Prostate gland (tissue), 2 donors: Measurements from ENCODE around the gene YTHDC1. TPM values are rescaled to one million over a fixed set of nuclear protein-coding genes. Genes with fewer than 3 reads are reported as not detected.

Experiments used
- DNase-seq: peaks from one replicate; pipeline ENCODE4 v3.0.0-alpha.2; 2019; ENCODE audit warnings: low spot score
- H3K27ac ChIP-seq, 2 donors: fragments of 200-600 bp; sonication (generic); 2 replicates each; pipeline ENCODE4 v1.5.1; 2017 to 2019
- H3K27me3 ChIP-seq: fragments of 200-600 bp; sonication (generic); replicated peaks from 2 replicates; pipeline ENCODE4 v1.5.1; 2019; ENCODE audit not compliant: insufficient read depth
- H3K36me3 ChIP-seq, 2 donors: fragments of 200-600 bp; sonication (generic); 1 replicate in 1 of 2; 2 replicates in 1 of 2; pipeline versions ENCODE4 v1.5.1 to v1.8.1; 2017 to 2019
- H3K4me1 ChIP-seq: fragments of 200-600 bp; sonication (generic); replicated peaks from 2 replicates; pipeline ENCODE4 v1.5.1; 2019
- H3K4me3 ChIP-seq, 2 donors: fragments of 200-600 bp; sonication (generic); 2 replicates each; pipeline ENCODE4 v1.5.1; 2017 to 2019
- H3K9me3 ChIP-seq: fragments of 200-600 bp; sonication (generic); 2 replicates; pipeline ENCODE4 v1.5.1; 2017
- CTCF ChIP-seq, 4 experiments: fragments of 200-600 bp in 2 of 4; fragments of 450-650 bp in 2 of 4; sonication (generic) in 2 of 4; IDR thresholded peaks; 1 replicate in 3 of 4; 2 replicates in 1 of 4; pipeline ENCODE4 v1.5.1; 2016 to 2019; ENCODE audit warnings: antibody characterized with exemption in 4 of 4, mild to moderate bottlenecking in 2 of 4, moderate library complexity in 2 of 4
- POLR2A ChIP-seq: fragments of 450-650 bp; IDR thresholded peaks from one replicate; pipeline ENCODE4 v1.6.1; 2016; ENCODE audit warnings: antibody characterized with exemption, mild to moderate bottlenecking
- POLR2AphosphoS5 ChIP-seq: sonication (generic); formaldehyde crosslinking; IDR thresholded peaks from one replicate; pipeline ENCODE4 v1.6.1; 2017; ENCODE audit warnings: antibody characterized with exemption
- WGBS: methylation state at CpG from one replicate; pipeline ENCODE4 v1.1.5; 2018; 5-methylcytosine and 5-hydroxymethylcytosine counted together
- intact Hi-C: fragments of 100-400 bp; cut with DNase I; formaldehyde crosslinking; loops from one replicate; pipeline ENCODE4 v1.14.2; 2022
- total RNA-seq, 2 donors: library from RNA; depleted of rRNA; stranded (reverse); fragments of >200 nt; gene quantifications; one replicate each; pipeline ENCODE4 v1.1.0, GENCODE V29; 2016

YTHDC1 gene
- total RNA-seq, 2 donors from 2014 or later: 57.7 to 91.6 TPM

DNA sequence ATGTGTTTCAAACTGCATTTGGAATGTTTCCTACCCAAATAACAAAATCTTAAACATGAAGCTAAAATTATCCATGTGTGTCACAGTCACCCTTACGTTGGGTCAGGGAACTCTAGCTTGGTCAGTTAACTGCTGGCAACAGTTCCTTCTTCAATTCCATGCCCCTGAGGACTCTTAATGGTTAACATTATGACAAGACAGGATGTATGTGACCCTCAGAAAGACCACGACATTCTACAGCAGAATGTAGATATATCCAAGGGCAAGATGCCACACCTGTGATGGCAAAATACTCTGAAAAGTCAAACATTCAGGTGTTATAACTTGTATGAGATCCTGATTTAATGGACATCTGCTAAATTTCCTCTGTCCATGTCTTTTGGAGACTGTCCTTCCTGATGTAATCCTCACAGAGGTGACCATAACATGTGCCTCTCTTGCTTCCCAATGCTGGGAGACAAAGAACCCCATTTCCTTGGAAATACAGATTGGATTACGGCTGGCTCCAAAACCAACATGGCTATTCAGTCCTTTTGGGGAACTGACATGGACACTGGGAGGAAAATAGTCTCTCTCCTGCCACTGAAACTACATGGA is 39.1 kb downstream of the YTHDC1 start:
- Histone ChIP-seq H3K36me3 (no peaks in the 10 kb centered on the region), H3K9me3 (no peaks in the 10 kb centered on the region), H3K4me3 (no peak overlapping the region), H3K4me1 (no peaks in the 10 kb centered on the region), H3K27ac (no peak overlapping the region), H3K27me3 (no peaks in the 10 kb centered on the region)
- DNase-seq: no peak
- TF ChIP-seq POLR2A (no peak), CTCF (IDR thresholded peaks at IDR 0.05) (no peak), POLR2AphosphoS5 (no peak)
- WGBS: 75% methylated on average over 3 of the region's 3 CpGs
- intact Hi-C loops: no loop called here

DNA sequence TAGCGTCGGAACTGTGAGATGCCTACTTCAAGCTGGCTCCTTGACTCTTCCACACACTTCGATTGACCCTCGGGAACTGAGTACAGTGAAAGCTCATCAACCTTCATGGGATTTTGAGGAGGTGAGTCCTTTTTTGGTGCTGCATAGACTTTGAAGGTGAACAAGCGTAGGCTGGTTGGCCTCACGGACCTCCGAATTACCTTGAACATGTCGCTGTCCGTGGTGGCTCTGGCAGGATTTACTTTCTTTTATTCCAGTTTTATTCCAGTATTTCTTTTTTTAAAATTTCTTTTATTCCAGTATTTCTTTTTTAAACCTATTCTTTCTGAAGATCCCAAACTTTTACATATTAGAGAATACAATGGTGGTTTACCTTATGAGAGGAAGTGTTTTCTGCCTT is 45.2 kb downstream of the YTHDC1 start:
- no peaks in the 10 kb centered on the region for H3K36me3 ChIP-seq
- intact Hi-C loops: no loop called here
- no peaks in the 10 kb centered on the region for H3K4me1 ChIP-seq
- WGBS: 80% methylated on average over 9 of the region's 9 CpGs
- no peaks in the 10 kb centered on the region for H3K27me3 ChIP-seq
- DNase-seq: no peak
- TF ChIP-seq CTCF (IDR thresholded peaks at IDR 0.05) (no peak), POLR2A (no peak), POLR2AphosphoS5 (no peak)
- H3K9me3 ChIP-seq: no peaks in the 10 kb centered on the region
- no peak overlapping the region for H3K27ac ChIP-seq
- H3K4me3 ChIP-seq: no peak overlapping the region

DNA sequence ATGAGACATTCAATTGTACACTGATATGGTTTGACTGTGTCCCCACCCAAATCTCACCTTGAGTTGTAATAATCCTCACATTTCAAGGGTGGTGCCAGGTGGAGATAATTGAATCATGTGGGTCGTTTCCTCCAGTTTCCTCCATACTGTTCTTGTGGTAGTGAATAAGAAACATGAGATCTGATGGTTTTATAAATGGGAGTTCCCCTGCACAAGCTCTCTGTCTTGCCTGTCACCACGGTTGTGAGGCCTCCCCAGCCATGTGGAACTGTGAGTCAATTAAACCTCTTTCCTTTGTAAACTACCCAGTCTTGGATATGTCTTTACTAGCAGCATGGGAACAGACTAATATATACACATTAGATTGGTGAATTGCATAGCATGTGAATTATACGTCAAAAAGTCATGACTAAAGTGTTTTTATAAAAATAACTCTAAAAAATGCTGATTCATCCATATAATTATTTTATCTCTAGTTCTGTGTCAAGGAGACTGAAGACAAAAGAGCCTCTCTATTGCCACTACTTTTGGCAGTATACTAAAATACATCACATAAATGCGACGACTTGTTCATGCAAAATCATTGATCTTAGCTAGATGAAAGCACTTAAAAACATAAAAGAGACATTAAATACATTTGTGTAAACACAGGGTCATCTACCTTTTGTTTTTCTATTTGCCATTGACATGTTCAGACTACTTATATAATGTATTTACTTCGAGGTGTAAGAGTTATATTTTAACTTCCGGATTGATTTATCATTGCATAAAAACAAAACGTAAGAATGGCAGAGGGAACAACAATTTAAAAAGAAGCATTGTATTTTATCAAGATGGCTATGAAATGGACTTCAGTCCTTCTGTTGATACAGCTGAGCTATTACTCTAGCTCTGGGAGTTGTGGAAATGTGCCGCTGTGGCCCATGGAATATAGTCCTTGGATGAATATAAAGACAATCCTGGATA is 50.1 kb downstream of the YTHDC1 start:
- intact Hi-C loops: no loop called here
- WGBS: 40% methylated on average over 9 of the region's 9 CpGs
- H3K9me3 ChIP-seq: no peaks in the 10 kb centered on the region
- no peak overlapping the region for H3K4me3 ChIP-seq
- TF ChIP-seq POLR2AphosphoS5 (no peak), CTCF (IDR thresholded peaks at IDR 0.05) (no peak), POLR2A (no peak)
- H3K4me1 ChIP-seq: no peaks in the 10 kb centered on the region
- DNase-seq: no peak
- no peak overlapping the region for H3K27ac ChIP-seq
- no peaks in the 10 kb centered on the region for H3K36me3 ChIP-seq
- H3K27me3 ChIP-seq: no peaks in the 10 kb centered on the region

- no peak for DNase-seq
- TF ChIP-seq CTCF (IDR thresholded peaks at IDR 0.05) (no peak), POLR2AphosphoS5 (no peak), POLR2A (no peak)
- no peaks in the 10 kb centered on the region for H3K36me3 ChIP-seq
- no peaks in the 10 kb centered on the region for H3K9me3 ChIP-seq
- intact Hi-C loops: no loop called here
- H3K27me3 ChIP-seq: no peaks in the 10 kb centered on the region
- no peak overlapping the region for H3K27ac ChIP-seq
- WGBS: 93% methylated on average over 4 of the region's 4 CpGs
- no peak overlapping the region for H3K4me3 ChIP-seq
- H3K4me1 ChIP-seq: no peaks in the 10 kb centered on the region
Observed at GRCh38 chr4:68297137-68297536, 52.8 kb downstream of the YTHDC1 start.
